HPDE6-E6E7 (cell line): Measurements from ENCODE around the gene ING1.
"Not testable (repeated sequence)": the region's sequence is repeated elsewhere in the genome, so short reads cannot be mapped to it uniquely, and the experiment has no call there.

Source experiments
- DNase-seq: peaks from one replicate; pipeline ENCODE4 v3.0.0; 2011; ENCODE audit warnings: missing footprints; ENCODE audit errors: extremely low spot score

The ING1 gene

GRCh38 chr13:110690516-110690915 is 23.0 kb upstream of the ING1 start:
- no peak for DNase-seq

GRCh38 chr13:110695774-110696173 is 17.7 kb upstream of the ING1 start:
- not testable (repeated sequence) for DNase-seq

DNA sequence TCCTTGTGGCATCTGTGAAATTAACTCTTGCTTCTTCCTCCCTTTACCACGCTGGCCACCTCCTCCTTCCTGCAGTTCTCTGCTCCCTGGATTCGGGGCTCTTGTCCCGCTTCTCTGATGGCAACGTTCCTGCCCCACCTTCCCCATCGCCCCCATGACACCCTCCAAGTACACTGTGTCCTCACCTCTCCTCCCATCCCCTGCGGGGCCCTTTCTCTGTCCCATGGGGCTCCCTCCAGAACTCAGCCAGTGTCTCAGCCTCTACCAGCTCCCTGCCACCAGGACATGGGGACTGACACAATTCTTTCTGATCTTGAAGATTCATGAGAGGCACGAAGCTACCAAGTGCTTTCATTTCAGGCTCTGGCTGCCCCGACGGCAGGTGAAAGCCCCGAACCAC is 16.7 kb upstream of the ING1 start:
- no peak for DNase-seq

DNA sequence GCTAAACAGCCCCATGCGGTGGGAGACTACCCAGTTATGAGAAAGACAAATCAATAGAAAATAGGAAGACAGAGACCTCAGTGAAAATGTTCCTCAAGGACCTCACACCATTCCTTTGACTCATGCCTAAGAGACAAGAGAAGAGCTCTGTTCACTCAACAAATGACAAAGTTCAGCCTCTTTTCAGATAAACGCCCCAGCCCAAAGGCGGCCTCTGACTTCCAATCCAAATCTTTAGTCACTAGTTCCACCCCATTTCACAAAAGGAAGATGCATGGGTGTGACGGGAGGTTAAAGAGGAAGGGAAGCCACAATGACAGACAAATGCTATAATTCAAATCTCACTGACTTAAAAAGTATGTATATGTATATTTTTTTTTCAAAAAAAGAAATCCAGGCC is 15.7 kb upstream of the ING1 start:
- DNase-seq, result no peak

GRCh38 chr13:110698689-110699088 is 14.8 kb upstream of the ING1 start:
- no peak for DNase-seq

GRCh38 chr13:110699148-110700145 is 14.1 kb upstream of the ING1 start:
- DNase-seq, result no peak

- no peak for DNase-seq
These were observed 13.3 kb upstream of the ING1 start for GRCh38 chr13:110700186-110700585.

DNA sequence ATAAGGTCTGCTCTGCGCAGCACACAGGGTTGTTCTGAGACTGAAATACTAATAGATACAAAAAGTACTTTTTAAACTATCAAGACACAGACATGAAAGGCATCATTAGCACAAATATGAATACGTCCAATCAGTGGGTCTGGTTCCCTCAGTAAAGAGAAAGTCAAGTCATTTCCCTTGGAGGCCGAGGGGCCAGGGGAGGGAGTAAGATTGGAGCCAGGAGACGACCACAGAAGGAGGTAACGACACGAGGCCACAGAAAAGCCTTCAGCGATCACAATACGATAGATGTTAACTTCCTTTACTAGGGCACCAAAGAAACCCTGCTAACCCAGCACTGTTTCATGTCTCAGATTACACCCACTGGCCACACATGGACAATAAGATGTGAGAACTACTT is 12.9 kb upstream of the ING1 start:
- DNase-seq, result no peak

GRCh38 chr13:110701061-110701460 is 12.4 kb upstream of the ING1 start:
- DNase-seq, result not testable (repeated sequence)

DNA sequence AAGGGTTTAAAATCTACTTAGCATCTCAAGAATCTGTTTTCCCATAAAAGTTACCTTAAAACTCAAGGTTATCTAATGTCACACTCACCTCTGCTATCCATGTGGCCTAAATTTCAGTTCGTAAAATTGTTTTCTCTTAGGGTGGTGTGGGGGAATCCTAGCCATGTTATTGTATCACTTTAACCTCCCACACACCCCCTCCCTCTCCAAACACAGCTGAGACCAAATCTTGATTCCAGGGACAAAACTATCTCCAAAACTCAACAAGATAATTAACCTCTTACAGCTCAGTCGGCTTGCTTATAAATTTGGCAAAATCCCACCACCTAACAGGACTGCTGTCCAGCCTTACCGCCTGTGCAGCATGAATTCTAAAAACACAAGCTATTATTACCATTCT is 11.4 kb upstream of the ING1 start:
- no peak for DNase-seq

DNA sequence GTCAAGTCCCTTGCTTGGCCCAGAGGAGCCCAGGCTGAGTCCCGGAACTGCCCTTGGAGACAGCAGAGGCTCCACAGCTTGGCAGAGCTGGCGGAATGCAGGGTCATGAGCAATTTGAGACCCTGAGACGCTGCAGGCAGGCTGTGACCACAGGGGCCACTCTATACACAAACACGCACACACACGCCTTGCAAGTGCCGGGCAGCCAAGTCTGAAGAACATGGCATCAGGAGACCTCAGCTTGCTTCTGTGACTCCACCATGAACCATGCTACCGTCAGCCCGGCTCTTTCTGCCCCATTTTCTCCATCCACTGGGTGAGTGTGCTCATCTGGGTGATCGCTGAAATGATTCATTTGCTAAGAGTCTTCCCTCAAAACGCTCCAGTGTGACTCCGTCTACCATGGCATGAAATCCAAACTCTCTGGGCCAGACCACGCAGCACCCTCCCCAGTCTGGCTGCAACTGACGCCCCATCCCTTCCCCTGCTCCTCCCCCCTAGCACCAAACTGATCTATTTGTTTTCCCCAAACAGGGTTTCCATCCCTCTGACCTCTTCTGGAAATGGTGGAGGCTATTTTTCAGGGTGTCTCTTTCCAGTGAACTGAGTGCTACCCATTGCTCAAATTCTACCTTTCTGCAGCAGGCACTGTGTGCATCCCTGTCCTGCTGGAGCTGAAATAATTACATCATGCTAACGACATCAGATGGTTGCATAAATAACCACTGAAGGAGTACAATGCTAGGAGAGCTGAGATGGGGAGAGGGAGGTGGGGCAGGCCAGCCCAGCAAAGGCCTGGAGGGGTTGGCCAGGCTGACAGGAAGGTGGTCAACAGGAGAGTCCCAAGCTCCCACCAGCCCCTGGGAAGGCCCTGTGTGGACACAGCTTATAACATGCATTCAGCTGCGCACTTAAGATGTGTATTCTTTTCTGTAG is 10.6 kb upstream of the ING1 start:
- DNase-seq, result no peak

GRCh38 chr13:110705356-110705825 is 8.1 kb upstream of the ING1 start:
- no peak for DNase-seq

- peak; percentile 89 for DNase-seq
These were observed 7.5 kb upstream of the ING1 start, which contains the start of gene CARS2 for GRCh38 chr13:110705826-110706569. CARS2 (minus strand) TSS chr13:110706116; CDS start chr13:110706093, 23 bp downstream.

- no peak for DNase-seq
These were observed 6.7 kb upstream of the ING1 start for GRCh38 chr13:110706570-110707372.

- peak; percentile 51 for DNase-seq
These were observed 1.2 kb upstream of the ING1 start for GRCh38 chr13:110712081-110712848.

DNA sequence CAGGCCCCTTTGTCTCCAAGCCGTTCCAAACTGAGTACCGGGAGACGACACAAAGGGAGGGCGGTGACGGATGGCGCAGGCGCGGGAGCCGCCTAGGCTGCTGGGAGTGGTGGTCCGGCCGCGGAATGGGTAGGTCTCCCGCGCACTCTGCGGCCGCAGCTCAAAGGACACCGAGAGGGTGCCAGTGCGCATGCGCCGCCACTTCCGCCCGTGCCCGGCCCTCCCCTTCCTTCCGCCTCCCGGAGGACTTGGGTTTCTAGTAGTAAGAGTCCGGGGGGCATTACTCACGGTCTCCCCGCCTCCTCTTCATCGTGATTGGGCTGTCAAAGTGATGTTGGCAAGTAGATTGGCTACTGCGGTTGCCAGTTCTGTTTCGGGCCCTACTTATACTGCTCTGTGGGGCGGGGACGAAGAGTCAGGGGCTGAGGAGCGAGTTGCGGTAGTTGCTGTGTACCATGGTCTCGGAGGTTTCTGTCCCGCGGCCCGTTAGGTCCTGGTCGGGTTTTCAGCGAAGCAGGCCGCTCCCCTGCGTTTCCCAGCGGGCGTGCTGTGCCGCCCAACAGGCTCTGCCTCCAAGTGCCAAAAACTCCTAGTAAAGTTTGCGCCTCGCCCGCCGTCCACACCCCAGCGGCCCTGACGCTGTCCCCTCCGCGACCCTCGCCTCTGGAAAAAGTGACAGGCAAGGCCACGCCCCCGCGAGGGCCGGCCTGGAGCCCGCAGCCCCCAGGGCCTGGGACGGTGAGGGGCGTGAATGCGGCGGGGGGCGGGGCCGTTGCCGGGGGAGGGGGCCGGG is 455 bp upstream of the ING1 start:
- peak; percentile 94 for DNase-seq

DNA sequence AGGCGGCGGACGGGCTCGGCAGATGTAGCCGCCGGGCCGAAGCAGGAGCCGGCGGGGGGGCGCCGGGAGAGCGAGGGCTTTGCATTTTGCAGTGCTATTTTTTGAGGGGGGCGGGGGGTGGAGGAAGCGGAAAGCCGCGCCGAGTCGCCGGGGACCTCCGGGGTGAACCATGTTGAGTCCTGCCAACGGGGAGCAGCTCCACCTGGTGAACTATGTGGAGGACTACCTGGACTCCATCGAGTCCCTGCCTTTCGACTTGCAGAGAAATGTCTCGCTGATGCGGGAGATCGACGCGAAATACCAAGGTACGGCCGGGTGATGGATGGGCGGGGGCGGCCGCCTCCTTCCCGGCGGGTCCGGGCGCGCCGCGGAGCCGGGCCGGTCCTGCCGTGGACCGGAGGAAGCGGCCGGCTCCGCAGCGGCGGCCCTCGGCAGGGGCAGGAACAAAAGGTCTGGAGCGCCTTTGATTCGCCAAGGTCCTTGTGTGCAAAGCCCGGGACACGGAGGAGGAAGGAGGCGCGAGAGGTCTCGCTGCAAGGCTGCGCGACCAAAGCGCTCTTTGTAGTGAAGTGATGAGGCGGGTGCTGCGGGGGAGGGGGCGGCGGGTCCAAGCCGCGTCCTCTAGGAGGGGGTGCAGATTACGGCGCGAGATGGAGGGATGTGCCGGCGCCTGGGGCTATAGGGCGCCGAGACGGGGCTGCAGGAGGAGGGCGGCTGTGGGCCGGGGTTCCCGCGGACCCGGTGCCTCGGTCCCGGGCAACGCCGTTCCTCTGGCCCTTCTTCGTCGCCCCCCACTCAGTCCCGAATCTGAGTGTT is 689 bp downstream of the ING1 start:
- peak; percentile 17 for DNase-seq

DNA sequence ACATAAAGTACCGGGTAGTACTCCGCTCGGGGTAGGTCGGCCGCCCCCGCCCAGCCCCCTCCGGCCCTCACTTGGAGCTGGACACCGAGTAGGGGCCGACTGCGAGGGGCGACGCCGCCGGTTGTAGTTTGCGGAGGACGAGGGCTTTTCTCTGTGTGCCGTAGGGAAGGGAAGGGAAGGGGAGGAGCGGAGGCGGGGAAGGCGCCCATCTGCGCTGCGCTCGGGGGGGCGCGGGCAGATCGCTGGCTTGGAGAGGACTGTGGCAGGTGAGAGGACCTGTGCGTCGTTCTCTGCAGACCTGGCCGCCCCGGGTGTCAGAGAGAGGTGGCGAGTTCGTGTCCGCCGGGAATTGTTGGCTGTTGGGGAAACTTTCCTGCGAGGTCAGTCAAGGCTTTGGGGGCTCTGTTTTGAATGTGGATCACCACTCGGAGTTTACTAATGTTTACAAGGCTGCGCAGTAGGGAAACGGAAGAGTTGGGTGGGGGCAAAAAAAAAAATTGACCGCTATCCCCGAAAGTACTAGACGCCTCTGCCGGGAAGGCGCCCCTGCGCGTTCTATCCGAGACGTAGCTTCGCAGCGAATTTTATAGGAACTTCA is 1.4 kb downstream of the ING1 start:
- DNase-seq, result no peak
